HepG2 (cell line): ENCODE data around the gene GPR152. TPM values are rescaled to one million over a fixed set of nuclear protein-coding genes. Genes with fewer than 3 reads are reported as not detected.

Experiments
- ATAD3A ChIP-seq: sonication (generic); formaldehyde crosslinking; IDR thresholded peaks from 2 replicates; pipeline ENCODE4 v1.4.0; 2020; ENCODE audit warnings: missing genetic modification reagents
- ATF4 ChIP-seq, 2 experiments: fragments of 450-650 bp in 1 of 2; sonication (generic) in 1 of 2; formaldehyde crosslinking; IDR thresholded peaks; 2 replicates each; pipeline versions ENCODE4 v1.5.0 to v1.8.0; 2020 to 2022; ENCODE audit warnings: mild to moderate bottlenecking in 1 of 2, missing genetic modification reagents in 1 of 2
- CC2D1A ChIP-seq: sonication (generic); formaldehyde crosslinking; IDR thresholded peaks from 2 replicates; pipeline ENCODE4 v1.8.1; 2023; ENCODE audit warnings: mild to moderate bottlenecking, missing genetic modification reagents
- CHD4 ChIP-seq: fragments of 200-600 bp; sonication (generic); IDR thresholded peaks from 2 replicates; pipeline ENCODE4 v1.7.0; 2017; ENCODE audit warnings: mild to moderate bottlenecking, low read length, borderline replicate concordance
- GMEB1 ChIP-seq: sonication (generic); formaldehyde crosslinking; IDR thresholded peaks from 2 replicates; pipeline ENCODE4 v1.5.1; 2020; ENCODE audit warnings: missing genetic modification reagents, mild to moderate bottlenecking, borderline replicate concordance
- HCFC1 ChIP-seq: fragments of 150-350 bp; IDR thresholded peaks from 2 replicates; pipeline ENCODE4 v1.6.1; 2014; ENCODE audit warnings: low read depth, low read length
- HIVEP1 ChIP-seq: sonication (generic); formaldehyde crosslinking; IDR thresholded peaks from 2 replicates; pipeline ENCODE4 v1.4.0; 2020; ENCODE audit warnings: mild to moderate bottlenecking, missing genetic modification reagents
- SP140L ChIP-seq: sonication (generic); formaldehyde crosslinking; IDR thresholded peaks from 2 replicates; pipeline ENCODE4 v1.4.0; 2020; ENCODE audit warnings: missing genetic modification reagents, borderline replicate concordance
- TFAP4 ChIP-seq: sonication (generic); IDR thresholded peaks from 2 replicates; pipeline ENCODE4 v1.6.1; 2016; ENCODE audit warnings: low read depth, borderline replicate concordance
- ZBTB4 ChIP-seq: sonication (generic); formaldehyde crosslinking; IDR thresholded peaks from 2 replicates; pipeline ENCODE4 v1.4.0; 2020; ENCODE audit warnings: missing genetic modification reagents, mild to moderate bottlenecking, borderline replicate concordance
- ZFP82 ChIP-seq: sonication (generic); formaldehyde crosslinking; IDR thresholded peaks from 2 replicates; pipeline ENCODE4 v1.5.1; 2020; ENCODE audit warnings: mild to moderate bottlenecking, missing genetic modification reagents, borderline replicate concordance
- ZFX ChIP-seq: sonication (generic); formaldehyde crosslinking; IDR thresholded peaks from 2 replicates; pipeline ENCODE4 v1.4.0; 2020; ENCODE audit warnings: mild to moderate bottlenecking, low read depth, missing genetic modification reagents, moderate library complexity
- ZNF274 ChIP-seq: sonication (generic); formaldehyde crosslinking; IDR thresholded peaks from 2 replicates; pipeline ENCODE4 v1.5.1; 2020; ENCODE audit warnings: mild to moderate bottlenecking, missing genetic modification reagents
- ZNF503 ChIP-seq: sonication (generic); formaldehyde crosslinking; IDR thresholded peaks from 2 replicates; pipeline ENCODE4 v1.4.0; 2020; ENCODE audit warnings: missing genetic modification reagents
- ZNF766 ChIP-seq: sonication (generic); formaldehyde crosslinking; IDR thresholded peaks from 2 replicates; pipeline ENCODE4 v1.5.0; 2020; ENCODE audit warnings: missing genetic modification reagents, borderline replicate concordance
- ZNF777 ChIP-seq: sonication (generic); formaldehyde crosslinking; IDR thresholded peaks from 2 replicates; pipeline ENCODE4 v1.4.0; 2020; ENCODE audit warnings: missing genetic modification reagents
- ZNF800 ChIP-seq: sonication (generic); formaldehyde crosslinking; IDR thresholded peaks from 2 replicates; pipeline ENCODE4 v1.4.0; 2020; ENCODE audit warnings: missing genetic modification reagents
- polyA plus RNA-seq, 8 experiments: library from polyadenylated mRNA; depleted of rRNA in 3 of 8; stranded (reverse) in 7 of 8; unstranded in 1 of 8; fragments of >200 nt; fragmentation: Illumina TruSeq in 4 of 8; extraction: Trizol in 4 of 8; gene quantifications; 2 replicates each; pipeline versions ENCODE4 v1.2.1 to v1.2.3, GENCODE V29; 2011 to 2016; ENCODE audit warnings: low read depth in 4 of 8, missing spikeins in 1 of 8, mixed read lengths in 1 of 8; ENCODE audit not compliant: insufficient read depth in 1 of 8
- total RNA-seq, 5 experiments: library from RNA; depleted of rRNA; stranded (reverse); fragments of >200 nt; fragmentation: Illumina TruSeq; extraction: Trizol; gene quantifications; 2 replicates each; pipeline ENCODE4 v1.2.3, GENCODE V29; 2016; ENCODE audit warnings: low read depth in 1 of 5

GPR152 gene
- total and polyA plus RNA-seq, 2 of the 13 experiments (the other 11 are each of a cell fraction or from before 2014, with no cell fraction given): not detected

GRCh38 chr11:67463680-67464410, 11.3 kb upstream of the GPR152 start (continued):
- TF ChIP-seq ZBTB4 (CRISPR knock-in tag): peak; percentile 83
- TF ChIP-seq ZNF800: no peak
- no peak for TF ChIP-seq CHD4
- no peak for TF ChIP-seq GMEB1 (CRISPR knock-in tag)
- TF ChIP-seq ZNF503 (CRISPR knock-in tag): no peak
- 0 out of 2 replicates have a peak, but pooled peaks have one; percentile 1 for TF ChIP-seq ZNF766
- no peak for TF ChIP-seq ZFP82 (CRISPR knock-in tag)
- TF ChIP-seq CC2D1A (CRISPR knock-in tag): 0 out of 2 replicates have a peak, but pooled peaks have one; percentile 40
- TF ChIP-seq HIVEP1 (CRISPR knock-in tag): peak; percentile 48; the same call in 1 of the 2 replicates
- TF ChIP-seq TFAP4: peak; percentile 39; the same call in 1 of the 2 replicates
- TF ChIP-seq ATAD3A (CRISPR knock-in tag): no peak
- TF ChIP-seq ZFX: peak; percentile 44; the same call in 1 of the 2 replicates
- TF ChIP-seq HCFC1: no peak
- TF ChIP-seq ZNF274: peak; percentile 72; the same call in 1 of the 2 replicates
- TF ChIP-seq SP140L (CRISPR knock-in tag): no peak
- TF ChIP-seq ATF4 (CRISPR knock-in tag; IDR thresholded peaks at IDR 0.05): peak in 1 of 2 experiments; percentile 67; a peak in 2 of 4 replicates
- TF ChIP-seq ZNF777: no peak
